ENCODE data around the gene FLYWCH2. TPM values are rescaled to one million over a fixed set of nuclear protein-coding genes. Genes with fewer than 3 reads are reported as not detected.
A peak's percentile ranks its signal among the peaks of the same experiment; 100 is the strongest.

Gene FLYWCH2
- total and polyA plus RNA-seq, 2 donors (not counting 3 experiments of a cell fraction or from before 2014, with no cell fraction given) = 18.3 to 34.6 TPM

- Histone ChIP-seq H2AFZ (ENCODE audit: low read depth, low read length) (no peak overlapping the region), H3K27me3 (ENCODE audit: control insufficient read depth in 2 of 2, insufficient read depth in 2 of 2, low read length in 2 of 2) (peaks cover 0 to 2% of the 10 kb centered on the region in 2 experiments), H3K9me1 (replicated peaks; ENCODE audit: control insufficient read depth, extremely low read depth, insufficient read depth, low read length) (no peaks in the 10 kb centered on the region), H3K4me1 (ENCODE audit: control insufficient read depth, extremely low read depth, insufficient read depth, low read length) (peaks cover 10% of the 10 kb centered on the region), H3K9me3 (replicated peaks; ENCODE audit: control insufficient read depth, insufficient read depth, low read length) (no peaks in the 10 kb centered on the region), H3K4me2 (ENCODE audit: insufficient read depth, low read length) (no peak overlapping the region), H4K20me1 (replicated peaks; ENCODE audit: control insufficient read depth, extremely low read depth, insufficient read depth, low read length) (no peaks in the 10 kb centered on the region), H3K9ac (replicated peaks; ENCODE audit: extremely low read depth, insufficient read depth, low read length) (no peak overlapping the region), H3K36me3 (ENCODE audit: control insufficient read depth in 2 of 2, extremely low read depth in 1 of 2, insufficient read depth in 2 of 2, low read length in 2 of 2) (no peaks in the 10 kb centered on the region), H3K79me2 (ENCODE audit: control insufficient read depth, insufficient read depth, low read length) (no peaks in the 10 kb centered on the region), H3K4me3 (replicated peaks in 1 of 3; ENCODE audit: insufficient read depth in 1 of 3, low read depth in 1 of 3, low read length in 3 of 3) (no peak overlapping the region), H3K27ac (ENCODE audit: insufficient read depth, low read depth, low read length) (no peak overlapping the region)
- TF ChIP-seq EZH2 (IDR thresholded peaks at IDR 0.05; ENCODE audit: borderline replicate concordance, low read depth, low read length, severe bottlenecking) = no peak
- TF ChIP-seq FOS (IDR thresholded peaks at IDR 0.05; ENCODE audit: borderline replicate concordance, insufficient read depth, low read length) = peak; percentile 10
- TF ChIP-seq POLR2A (IDR thresholded peaks at IDR 0.05; ENCODE audit: low read depth, low read length) = no peak
- ChIA-PET POLR2A (no interaction called here), CTCF (no interaction called here)
- dilution Hi-C loops (cut with MboI; ENCODE audit: extremely low pct_ligation_motif_present, low sequenced_read_pairs) = no loop called here
- DNase-seq (ENCODE audit: low read depth, low spot score) (no peak), FAIRE-seq (no peak)
- BruUV-seq (replicated peaks) = no TSS peak
- intact Hi-C loops (cut with micrococcal nuclease) = no loop called here
Measured at GRCh38 chr16:2846511-2847310, 36.3 kb upstream of the FLYWCH2 start.

- H3K27ac ChIP-seq (ENCODE audit: insufficient read depth, low read depth, low read length) = no peak overlapping the region
- H4K20me1 ChIP-seq (replicated peaks; ENCODE audit: control insufficient read depth, extremely low read depth, insufficient read depth, low read length) = no peaks in the 10 kb centered on the region
- H3K4me3 ChIP-seq (replicated peaks in 1 of 3; ENCODE audit: insufficient read depth in 1 of 3, low read depth in 1 of 3, low read length in 3 of 3) = no peak overlapping the region
- FAIRE-seq (no peak), DNase-seq (ENCODE audit: low read depth, low spot score) (no peak)
- no peak overlapping the region for H2AFZ ChIP-seq (ENCODE audit: low read depth, low read length)
- H3K79me2 ChIP-seq (ENCODE audit: control insufficient read depth, insufficient read depth, low read length) = no peaks in the 10 kb centered on the region
- H3K9me3 ChIP-seq (replicated peaks; ENCODE audit: control insufficient read depth, insufficient read depth, low read length) = no peaks in the 10 kb centered on the region
- no TSS peak for BruUV-seq (replicated peaks)
- peaks cover 0 to 2% of the 10 kb centered on the region in 2 experiments for H3K27me3 ChIP-seq (ENCODE audit: control insufficient read depth in 2 of 2, insufficient read depth in 2 of 2, low read length in 2 of 2)
- TF ChIP-seq MYC (IDR thresholded peaks at IDR 0.05; ENCODE audit: low read depth, low read length) (no peak), FOS (IDR thresholded peaks at IDR 0.05; ENCODE audit: borderline replicate concordance, insufficient read depth, low read length) (no peak), GATA2 (IDR thresholded peaks at IDR 0.05; ENCODE audit: insufficient read depth, insufficient read length, low read depth, low read length) (no peak), POLR2AphosphoS5 (IDR thresholded peaks at IDR 0.05; ENCODE audit: insufficient read depth, low read depth, low read length) (no peak), CTCF (IDR thresholded peaks at IDR 0.05; ENCODE audit: extremely low read depth in 1 of 2, insufficient read depth in 1 of 2, low read depth in 1 of 2, low read length in 2 of 2) (no peak), MAX (IDR thresholded peaks at IDR 0.05; ENCODE audit: insufficient read depth, insufficient read length) (no peak), EZH2 (IDR thresholded peaks at IDR 0.05; ENCODE audit: borderline replicate concordance, low read depth, low read length, severe bottlenecking) (no peak), POLR2A (IDR thresholded peaks at IDR 0.05; ENCODE audit: low read depth, low read length) (no peak), JUN (IDR thresholded peaks at IDR 0.05; ENCODE audit: borderline replicate concordance, insufficient read depth, insufficient read length, low read depth) (no peak)
- H3K9me1 ChIP-seq (replicated peaks; ENCODE audit: control insufficient read depth, extremely low read depth, insufficient read depth, low read length) = no peaks in the 10 kb centered on the region
- CTCF ChIA-PET = interaction anchor here (1.3 to 2.4 kb wide), 2 partner anchors 10 to 19 kb away, joined by 5 to 15 read pairs; no protein-coding TSS in a partner anchor
- H3K36me3 ChIP-seq (ENCODE audit: control insufficient read depth in 2 of 2, extremely low read depth in 1 of 2, insufficient read depth in 2 of 2, low read length in 2 of 2) = no peaks in the 10 kb centered on the region
- no peak overlapping the region for H3K4me2 ChIP-seq (ENCODE audit: insufficient read depth, low read length)
- intact Hi-C loops (cut with micrococcal nuclease) (no loop called here), dilution Hi-C loops (cut with MboI; ENCODE audit: extremely low pct_ligation_motif_present, low sequenced_read_pairs) (no loop called here)
- POLR2A ChIA-PET = no interaction called here
- no peaks in the 10 kb centered on the region for H3K4me1 ChIP-seq (ENCODE audit: control insufficient read depth, extremely low read depth, insufficient read depth, low read length)
- H3K9ac ChIP-seq (replicated peaks; ENCODE audit: extremely low read depth, insufficient read depth, low read length) = no peak overlapping the region
Measured at GRCh38 chr16:2848933-2849725, 33.9 kb upstream of the FLYWCH2 start.

All from endothelial cell of umbilical vein (primary cell).